IPS-NIHi11 (cell line): ENCODE data around the gene DCAF5.

Source experiments
- DNase-seq: peaks from one replicate; pipeline ENCODE4 v3.0.0; 2012; ENCODE audit warnings: mixed read lengths, low spot score

Gene DCAF5

DNA sequence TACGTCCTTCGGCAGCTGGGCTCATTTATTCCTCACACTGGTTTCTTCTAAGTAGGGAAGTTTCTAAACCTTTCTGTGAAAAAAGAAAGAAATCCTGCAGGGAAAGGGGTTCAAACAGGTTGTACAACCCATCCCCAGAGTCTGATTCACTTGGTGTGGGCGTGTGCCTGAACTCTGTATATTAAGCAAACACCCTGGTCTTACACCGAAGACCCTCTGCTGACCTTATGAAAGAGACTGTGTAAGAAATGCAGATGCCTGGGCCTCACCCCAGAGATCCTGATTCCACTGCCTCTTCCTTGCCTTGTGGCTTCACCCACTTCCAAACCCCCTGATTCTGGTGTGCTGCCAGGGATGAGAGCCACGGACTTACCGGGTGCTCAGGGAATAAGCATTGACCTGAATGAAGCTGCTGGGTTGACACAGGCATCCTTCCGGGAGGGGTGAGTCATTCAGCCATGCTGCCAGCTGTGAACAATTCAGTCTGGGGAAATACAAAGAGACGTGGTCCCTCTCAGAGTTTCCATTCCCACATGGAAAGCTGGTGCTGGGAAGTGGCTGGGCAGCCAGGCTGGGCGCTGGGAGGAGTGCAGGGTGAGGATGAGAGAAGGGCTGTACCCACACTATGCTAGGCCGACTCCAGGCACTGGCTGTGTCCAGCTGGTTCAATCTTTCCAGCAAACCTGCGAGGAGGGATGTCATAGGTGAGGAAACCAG, 147.3 kb downstream of the DCAF5 start:
- DNase-seq = peak; percentile 68

DNA sequence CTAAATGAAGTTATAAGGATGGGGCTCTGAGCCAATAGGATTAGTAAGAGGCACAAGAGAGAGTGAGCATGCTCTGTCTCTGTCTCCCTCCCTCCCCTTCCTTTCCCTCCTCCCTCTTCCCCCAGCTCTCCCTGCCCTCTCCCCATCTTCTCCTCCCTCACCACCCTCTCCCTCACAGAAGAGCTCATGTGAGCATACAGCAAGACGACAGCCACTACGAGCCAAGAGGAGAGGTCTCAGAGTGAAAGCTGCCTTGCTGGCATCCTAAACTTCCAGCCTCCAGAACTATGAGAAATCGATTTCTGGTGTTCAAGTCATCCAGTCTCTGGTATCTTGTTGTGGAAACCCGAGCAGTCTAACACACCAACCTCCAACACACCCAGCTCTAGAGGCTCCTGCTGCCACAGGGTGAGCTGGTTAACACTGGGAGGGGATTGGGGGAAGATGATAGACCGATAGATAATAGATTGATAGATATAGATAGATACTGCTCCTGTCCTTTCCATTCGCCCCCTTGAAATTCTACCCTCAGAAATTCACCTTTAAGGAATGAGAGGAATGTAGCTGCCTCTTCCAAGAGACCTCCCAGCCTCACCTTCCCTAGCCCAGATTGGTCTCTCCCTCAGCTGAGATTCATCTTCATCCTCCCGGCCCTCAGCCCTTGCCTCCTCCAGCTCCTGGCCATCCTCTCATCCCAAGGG, 148.0 kb downstream of the DCAF5 start:
- DNase-seq = no peak

DNA sequence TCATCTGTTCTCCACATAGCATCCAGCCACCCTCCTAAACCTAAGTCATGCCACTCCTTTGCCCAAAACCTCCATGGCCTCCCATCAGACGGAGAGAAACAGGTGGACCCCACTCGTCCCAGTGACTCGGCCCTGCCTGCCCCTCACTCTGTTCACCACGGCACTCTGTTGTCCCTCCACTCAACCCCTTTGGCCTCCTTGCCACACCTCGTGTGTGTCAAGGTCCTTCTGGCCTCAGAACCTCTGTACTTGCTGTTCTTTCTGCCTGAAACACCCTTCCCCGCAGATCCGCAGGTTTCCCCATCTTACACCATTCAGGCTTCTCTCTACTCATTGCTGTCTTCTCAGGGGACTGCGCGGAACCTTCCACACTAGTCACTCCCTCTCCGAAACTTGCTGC, 149.3 kb downstream of the DCAF5 start:
- no peak for DNase-seq

DNA sequence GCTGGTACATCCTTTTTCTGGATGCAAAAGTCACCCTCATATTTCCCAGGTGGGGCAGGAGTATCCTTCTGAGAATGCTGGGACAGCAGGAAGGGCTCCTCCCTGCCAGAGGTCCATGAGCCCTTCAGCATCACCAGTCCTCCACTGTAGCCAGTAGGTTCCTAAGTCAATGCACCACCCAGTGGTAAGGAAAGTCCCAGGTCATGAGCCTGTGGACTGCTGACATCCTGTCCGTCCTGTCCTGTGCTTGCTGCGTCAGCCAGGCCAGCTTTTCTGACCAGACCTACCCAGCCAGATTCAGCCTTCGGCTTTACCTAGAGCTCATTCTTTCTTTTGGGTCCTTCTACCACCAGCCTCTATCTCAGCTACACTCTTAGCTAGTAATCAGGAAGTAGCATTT, 150.8 kb downstream of the DCAF5 start:
- DNase-seq = peak; percentile 57

DNA sequence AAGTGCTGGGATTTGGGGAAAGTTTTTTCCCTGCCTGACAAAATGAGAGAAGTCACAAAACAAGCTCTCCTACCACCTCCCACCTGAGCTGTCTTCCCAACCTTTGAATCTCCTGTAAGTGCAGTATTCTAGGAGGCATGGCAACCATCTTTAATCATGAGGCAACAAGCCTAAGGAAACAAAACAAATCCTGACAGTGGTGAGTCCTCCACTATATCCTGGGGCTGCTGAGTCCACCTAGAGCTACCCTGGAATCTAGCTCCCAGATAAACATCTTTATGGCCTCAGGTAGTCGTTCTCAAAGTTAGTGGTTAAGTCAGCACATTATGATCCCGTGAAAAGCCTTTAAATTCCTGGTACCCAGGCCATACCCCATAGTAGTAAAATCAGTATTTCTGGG, 151.5 kb downstream of the DCAF5 start:
- no peak for DNase-seq
